IMR-90 (cell line): Measurements from ENCODE around the gene ZAR1. TPM values are rescaled to one million over a fixed set of nuclear protein-coding genes. Genes with fewer than 3 reads are reported as not detected.

Experiments used
- ATAC-seq: fragments of 200-7000 bp; cut with Tn5 transposase; 2 replicates; pipeline ENCODE4 v1.9.1; 2020; ENCODE audit warnings: low read depth, mild to moderate bottlenecking, moderate library complexity
- BruUV-seq: library from RNA; stranded (reverse); fragments of 400-500 nt; replicated peaks from 2 replicates; lab custom pipeline; 2021; lab: Mats Ljungman, UMichigan
- CTCF ChIA-PET: fragments of 300-600 bp; formaldehyde crosslinking; extraction: SDS; loops from one replicate; lab custom pipeline; 2021; ENCODE audit warnings: antibody characterized with exemption; lab: Yijun Ruan, JAX
- POLR2A ChIA-PET: fragments of 300-600 bp; sonication (Branson Sonifier 250); formaldehyde crosslinking; loops from one replicate; lab custom pipeline; 2022; ENCODE audit warnings: antibody characterized with exemption; ENCODE audit not compliant: unreplicated experiment; lab: Charles Lee
- DNase-seq: peaks from one replicate; pipeline ENCODE4 v3.0.0; 2013
- H2AFZ ChIP-seq: replicated peaks from 2 replicates; pipeline ENCODE3; 2013; ENCODE audit warnings: low read length, mild to moderate bottlenecking; ENCODE audit not compliant: poor library complexity
- H2AK5ac ChIP-seq: 2 replicates; pipeline ENCODE4 v1.6.1; 2013; ENCODE audit warnings: low read depth, low read length, inconsistent platforms
- H2AK9ac ChIP-seq: replicated peaks from 2 replicates; pipeline ENCODE3; 2013; ENCODE audit warnings: mild to moderate bottlenecking, low read depth, low read length, moderate library complexity; ENCODE audit not compliant: poor library complexity
- H2BK120ac ChIP-seq: 2 replicates; pipeline ENCODE4 v1.6.1; 2013; ENCODE audit warnings: low read depth, low read length, inconsistent platforms
- H2BK15ac ChIP-seq: 3 replicates; pipeline ENCODE4 v1.6.1; 2013; ENCODE audit warnings: low read depth, low read length, inconsistent platforms
- H2BK20ac ChIP-seq: 2 replicates; pipeline ENCODE4 v1.6.1; 2013; ENCODE audit warnings: low read depth, mild to moderate bottlenecking, inconsistent platforms, low read length, moderate library complexity
- H2BK5ac ChIP-seq: 2 replicates; pipeline ENCODE4 v1.6.1; 2013; ENCODE audit warnings: mild to moderate bottlenecking, low read depth, low read length, inconsistent platforms; ENCODE audit not compliant: poor library complexity, severe bottlenecking
- H3K14ac ChIP-seq: replicated peaks from 2 replicates; pipeline ENCODE4 v1.6.1; 2013; ENCODE audit warnings: low read depth, low read length, inconsistent platforms
- H3K18ac ChIP-seq: 2 replicates; pipeline ENCODE4 v1.6.1; 2013; ENCODE audit warnings: low read depth, low read length, control low read depth
- H3K23ac ChIP-seq: 2 replicates; pipeline ENCODE4 v1.6.1; 2013; ENCODE audit warnings: low read depth, low read length, inconsistent platforms
- H3K27ac ChIP-seq: 2 replicates; pipeline ENCODE4 v1.5.1; 2013; ENCODE audit warnings: mild to moderate bottlenecking, control low read depth, low read length; ENCODE audit not compliant: insufficient read depth
- H3K27me3 ChIP-seq: 2 replicates; pipeline ENCODE4 v1.6.1; 2013; ENCODE audit warnings: low read length; ENCODE audit not compliant: control insufficient read depth, insufficient read depth
- H3K36me3 ChIP-seq: 2 replicates; pipeline ENCODE4 v1.6.1; 2013; ENCODE audit warnings: low read length, mixed read lengths; ENCODE audit not compliant: control insufficient read depth, insufficient read depth
- H3K4ac ChIP-seq: 2 replicates; pipeline ENCODE4 v1.6.1; 2013; ENCODE audit warnings: low read depth, low read length, inconsistent platforms
- H3K4me1 ChIP-seq: 2 replicates; pipeline ENCODE4 v1.6.1; 2013; ENCODE audit warnings: low read length, mixed read lengths; ENCODE audit not compliant: control insufficient read depth, insufficient read depth
- H3K4me2 ChIP-seq: 2 replicates; pipeline ENCODE4 v1.6.1; 2013; ENCODE audit warnings: low read depth, mild to moderate bottlenecking, control low read depth, low read length, moderate library complexity
- H3K4me3 ChIP-seq: 2 replicates; pipeline ENCODE4 v1.5.1; 2013; ENCODE audit warnings: low read depth, mild to moderate bottlenecking, control low read depth, low read length, moderate library complexity; ENCODE audit not compliant: insufficient read depth
- H3K56ac ChIP-seq: 2 replicates; pipeline ENCODE4 v1.6.1; 2013; ENCODE audit warnings: low read length, inconsistent platforms; ENCODE audit not compliant: insufficient read depth; ENCODE audit errors: extremely low read depth
- H3K79me1 ChIP-seq, 2 experiments: 2 replicates each; pipeline ENCODE4 v1.6.1; 2013; ENCODE audit warnings: low read length in 2 of 2, inconsistent platforms in 1 of 2, low read depth in 1 of 2
- H3K9ac ChIP-seq: 2 replicates; pipeline ENCODE4 v1.6.1; 2013; ENCODE audit warnings: low read depth, low read length, control low read depth
- H3K9me1 ChIP-seq: 2 replicates; pipeline ENCODE4 v1.6.1; 2013; ENCODE audit warnings: low read length, inconsistent platforms; ENCODE audit not compliant: insufficient read depth
- H3K9me3 ChIP-seq: 2 replicates; pipeline ENCODE4 v1.6.1; 2013; ENCODE audit warnings: low read length; ENCODE audit not compliant: control insufficient read depth, insufficient read depth
- H4K20me1 ChIP-seq: 2 replicates; pipeline ENCODE4 v1.6.1; 2013; ENCODE audit warnings: low read length, inconsistent platforms; ENCODE audit not compliant: insufficient read depth
- H4K5ac ChIP-seq: 2 replicates; pipeline ENCODE4 v1.6.1; 2013; ENCODE audit warnings: mild to moderate bottlenecking, low read depth, low read length, control low read depth
- H4K8ac ChIP-seq, 2 experiments: 2 replicates each; pipeline ENCODE4 v1.6.1; 2013; ENCODE audit warnings: low read depth in 2 of 2, low read length in 2 of 2, control low read depth in 1 of 2, inconsistent platforms in 1 of 2
- H4K91ac ChIP-seq: 2 replicates; pipeline ENCODE4 v1.6.1; 2013; ENCODE audit warnings: low read depth, low read length, inconsistent platforms; ENCODE audit not compliant: insufficient read depth
- BHLHE40 ChIP-seq: fragments of 150-350 bp; IDR thresholded peaks from 2 replicates; pipeline ENCODE4 v1.6.1; 2016; ENCODE audit warnings: mild to moderate bottlenecking, low read depth, low read length
- CEBPB ChIP-seq: IDR thresholded peaks from 2 replicates; pipeline ENCODE4 v1.6.1; 2012; ENCODE audit warnings: low read depth, low read length, improper control_type of control experiment
- CHD1 ChIP-seq: IDR thresholded peaks from 2 replicates; pipeline ENCODE4 v1.6.1; 2012; ENCODE audit warnings: low read depth, low read length, improper control_type of control experiment
- CTCF ChIP-seq: conservative IDR thresholded peaks from 2 replicates; pipeline ENCODE4 v1.5.1; 2012; ENCODE audit warnings: mild to moderate bottlenecking, low read depth, low read length, improper control_type of control experiment
- ELK1 ChIP-seq: fragments of 150-350 bp; IDR thresholded peaks from 2 replicates; pipeline ENCODE4 v1.6.1; 2016; ENCODE audit warnings: low read depth, mild to moderate bottlenecking, low read length, moderate library complexity, borderline replicate concordance
- MAZ ChIP-seq: IDR thresholded peaks from 2 replicates; pipeline ENCODE4 v1.6.1; 2012; ENCODE audit warnings: low read depth, mild to moderate bottlenecking, low read length, improper control_type of control experiment, moderate library complexity, borderline replicate concordance
- MXI1 ChIP-seq: IDR thresholded peaks from 2 replicates; pipeline ENCODE4 v1.6.1; 2012; ENCODE audit warnings: low read depth, mild to moderate bottlenecking, low read length, moderate library complexity, borderline replicate concordance
- RAD21 ChIP-seq: IDR thresholded peaks from 2 replicates; pipeline ENCODE4 v1.6.1; 2012; ENCODE audit warnings: low read length, improper control_type of control experiment
- RCOR1 ChIP-seq: IDR thresholded peaks from 2 replicates; pipeline ENCODE4 v1.6.1; 2012; ENCODE audit warnings: mild to moderate bottlenecking, low read length, improper control_type of control experiment; ENCODE audit not compliant: insufficient replicate concordance
- WGBS, 2 experiments: methylation state at CpG; one replicate each; pipeline versions ENCODE4 v1.1.5 to v1.1.7; 2013; ENCODE audit warnings: missing lambda C conversion rate in 2 of 2; ENCODE audit not compliant: insufficient read length in 1 of 2; ENCODE audit errors: extremely low coverage in 2 of 2; 5-methylcytosine and 5-hydroxymethylcytosine counted together
- dilution Hi-C: fragments of 300-500 bp; cut with HindIII; formaldehyde crosslinking; loops from one replicate; pipeline ENCODE4 v1.14.3; 2018; ENCODE audit warnings: low sequenced_read_pairs; ENCODE audit not compliant: unreplicated experiment
- in situ Hi-C: fragments of 300-500 bp; cut with MboI; formaldehyde crosslinking; loops from 3 replicates; pipeline ENCODE4 v1.14.3; 2019; ENCODE audit warnings: low sequenced_read_pairs, inconsistent platforms, mixed read lengths
- intact Hi-C: fragments of 100-400 bp; cut with micrococcal nuclease; formaldehyde crosslinking; loops from 2 replicates; pipeline ENCODE4 v1.10.0; 2022
- polyA plus RNA-seq, 3 experiments: library from polyadenylated mRNA; depleted of rRNA; stranded (reverse); fragments of >200 nt; gene quantifications; 2 replicates each; pipeline ENCODE4 v1.2.3, GENCODE V29; 2012; ENCODE audit warnings: low replicate concordance in 1 of 3
- total RNA-seq: library from RNA; depleted of rRNA; stranded (reverse); fragments of >200 nt; gene quantifications from 2 replicates; pipeline ENCODE4 v1.2.3, GENCODE V29; 2012

The ZAR1 gene
- total and polyA plus RNA-seq, 2 of the 4 experiments (the other 2 are of a cell fraction), result not detected

- Histone ChIP-seq H2BK120ac (no peak overlapping the region), H2AFZ (no peak overlapping the region), H3K79me1 (no peaks in the 10 kb centered on the region), H3K4me3 (no peak overlapping the region), H3K9me3 (peaks cover 3% of the 10 kb centered on the region; the same call in 1 of the 2 replicates), H2BK5ac (no peak overlapping the region), H3K27ac (no peak overlapping the region), H3K56ac (no peak overlapping the region), H2AK9ac (no peak overlapping the region), H4K91ac (no peak overlapping the region), H3K4ac (no peak overlapping the region), H3K23ac (no peak overlapping the region), H3K4me1 (no peaks in the 10 kb centered on the region), H4K20me1 (no peaks in the 10 kb centered on the region), H2AK5ac (no peak overlapping the region), H2BK20ac (no peak overlapping the region), H3K14ac (no peak overlapping the region), H2BK15ac (no peak overlapping the region), H3K36me3 (no peaks in the 10 kb centered on the region), H3K18ac (no peak overlapping the region), H4K5ac (no peak overlapping the region), H4K8ac (no peak overlapping the region), H3K9me1 (no peaks in the 10 kb centered on the region), H3K4me2 (no peak overlapping the region), H3K27me3 (peaks cover 29% of the 10 kb centered on the region), H3K9ac (no peak overlapping the region)
- no TSS peak for BruUV-seq
- ChIA-PET CTCF (no interaction called here), POLR2A (no interaction called here)
- DNase-seq, result no peak
- in situ Hi-C loops (loop anchor here (25.0 kb wide), 1 partner anchor 91 kb away; no protein-coding TSS in a partner anchor), intact Hi-C loops (no loop called here), dilution Hi-C loops (no loop called here)
- no peak for TF ChIP-seq BHLHE40
- no peak for TF ChIP-seq RAD21
- no peak for TF ChIP-seq MXI1
- TF ChIP-seq CEBPB, result no peak
- TF ChIP-seq CTCF, result no peak
- TF ChIP-seq CHD1, result no peak
- no peak for TF ChIP-seq MAZ
- TF ChIP-seq ELK1, result no peak
- TF ChIP-seq RCOR1, result no peak
- ATAC-seq, result no peak
- WGBS, 2 experiments, result no CpG with 5 or more reads among the region's 2 CpGs
Measured at GRCh38 chr4:48478273-48478672, 11.8 kb upstream of the ZAR1 start.
